GM19452 (cell line): ENCODE data around the gene MED16.

Experiments
- ATAC-seq: cut with Tn5 transposase; IDR thresholded peaks from one replicate; pipeline ENCODE4 v1.9.1; 2021; ENCODE audit not compliant: unreplicated experiment

MED16 gene

GRCh38 chr19:912181-913079 is 19.4 kb upstream of the MED16 start:
- ATAC-seq, result no peak

GRCh38 chr19:911197-912033 is 18.4 kb upstream of the MED16 start:
- ATAC-seq, result no peak

GRCh38 chr19:907183-907853 is 14.3 kb upstream of the MED16 start:
- no peak for ATAC-seq

GRCh38 chr19:906480-906879 is 13.5 kb upstream of the MED16 start:
- no peak for ATAC-seq

- ATAC-seq, result no peak
These were observed 11.6 kb upstream of the MED16 start for GRCh38 chr19:904545-904944.

GRCh38 chr19:903266-903797 is 10.3 kb upstream of the MED16 start:
- ATAC-seq, result no peak

- ATAC-seq, result no peak
These were observed 9.6 kb upstream of the MED16 start for GRCh38 chr19:902446-903226.

GRCh38 chr19:902093-902370 is 9.0 kb upstream of the MED16 start:
- no peak for ATAC-seq

- ATAC-seq, result no peak
These were observed 8.5 kb upstream of the MED16 start for GRCh38 chr19:901216-902092.

- ATAC-seq, result no peak
These were observed 7.5 kb upstream of the MED16 start for GRCh38 chr19:900302-901111.

- ATAC-seq, result no peak
These were observed 7.0 kb upstream of the MED16 start for GRCh38 chr19:900043-900301.

- no peak for ATAC-seq
These were observed 6.5 kb upstream of the MED16 start for GRCh38 chr19:899336-900042.

- no peak for ATAC-seq
These were observed 5.7 kb upstream of the MED16 start for GRCh38 chr19:898663-899062.

GRCh38 chr19:897442-898039 is 4.6 kb upstream of the MED16 start:
- no peak for ATAC-seq

- ATAC-seq, result no peak
These were observed 4.0 kb upstream of the MED16 start for GRCh38 chr19:896999-897398.

- no peak for ATAC-seq
These were observed 3.4 kb upstream of the MED16 start for GRCh38 chr19:896434-896833.

- no peak for ATAC-seq
These were observed 619 bp downstream of the MED16 start for GRCh38 chr19:892243-892893.
